HL-60/S4 (cell line): ENCODE data around the gene CNP.

ENCODE experiments used
- in situ Hi-C: fragments of 300-500 bp; cut with MboI; formaldehyde crosslinking; loops from 2 replicates; pipeline ENCODE4 v1.14.3; 2022; ENCODE audit warnings: low sequenced_read_pairs

Gene CNP

GRCh38 chr17:41971721-41972523, 5.3 kb downstream of the CNP start:
- in situ Hi-C loops: no loop called here

- in situ Hi-C loops: no loop called here
Measured at GRCh38 chr17:41972571-41973407, 6.2 kb downstream of the CNP start.

GRCh38 chr17:41973408-41973811, 6.8 kb downstream of the CNP start:
- in situ Hi-C loops: no loop called here

- in situ Hi-C loops: no loop called here
Measured at GRCh38 chr17:41974031-41974430, 7.4 kb downstream of the CNP start.

- in situ Hi-C loops: no loop called here
Measured at GRCh38 chr17:41974658-41975057, 8.1 kb downstream of the CNP start.

GRCh38 chr17:41975099-41976083, 8.8 kb downstream of the CNP start:
- in situ Hi-C loops: no loop called here

- in situ Hi-C loops: no loop called here
Measured at GRCh38 chr17:41976142-41976768, 9.7 kb downstream of the CNP start.

GRCh38 chr17:41977991-41978390, 11.4 kb downstream of the CNP start:
- in situ Hi-C loops: no loop called here

GRCh38 chr17:41982026-41982760, 15.6 kb downstream of the CNP start:
- in situ Hi-C loops: no loop called here

- in situ Hi-C loops: no loop called here
Measured at GRCh38 chr17:41984454-41984853, 17.9 kb downstream of the CNP start.

- in situ Hi-C loops: no loop called here
Measured at GRCh38 chr17:41985919-41986318, 19.3 kb downstream of the CNP start.

GRCh38 chr17:41986634-41987033, 20.0 kb downstream of the CNP start:
- in situ Hi-C loops: no loop called here

GRCh38 chr17:41987642-41988041, 21.0 kb downstream of the CNP start:
- in situ Hi-C loops: no loop called here

GRCh38 chr17:41988418-41988817, 21.8 kb downstream of the CNP start:
- in situ Hi-C loops: no loop called here

- in situ Hi-C loops: no loop called here
Measured at GRCh38 chr17:41989702-41990419, 23.3 kb downstream of the CNP start.

- in situ Hi-C loops: no loop called here
Measured at GRCh38 chr17:41992576-41992975, 26.0 kb downstream of the CNP start.

GRCh38 chr17:41996855-41997164, 30.2 kb downstream of the CNP start:
- in situ Hi-C loops: no loop called here

- in situ Hi-C loops: no loop called here
Measured at GRCh38 chr17:41998497-41998896, 31.9 kb downstream of the CNP start.

- in situ Hi-C loops: no loop called here
Measured at GRCh38 chr17:42000413-42001133, 34.0 kb downstream of the CNP start.
